DMS 273 treated with DMSO at 0.1 percent for 48 hours (cell line): ENCODE measurements around the gene KCNK17.
A peak's percentile ranks its signal among the peaks of the same experiment; 100 is the strongest.

ENCODE experiments used
- DNase-seq: peaks from one replicate; lab custom pipeline; 2025; lab: John Stamatoyannopoulos, UW

Gene KCNK17

GRCh38 chr6:39335780-39336545 lies 21.7 kb upstream of the KCNK17 start:
- no peak for DNase-seq

- no peak for DNase-seq
These were observed 19.6 kb upstream of the KCNK17 start for GRCh38 chr6:39333644-39334438.

- no peak for DNase-seq
These were observed 16.3 kb upstream of the KCNK17 start for GRCh38 chr6:39330476-39330875.

GRCh38 chr6:39330057-39330456 lies 15.8 kb upstream of the KCNK17 start:
- DNase-seq: no peak

GRCh38 chr6:39328066-39328465 lies 13.8 kb upstream of the KCNK17 start:
- no peak for DNase-seq

- no peak for DNase-seq
These were observed 13.3 kb upstream of the KCNK17 start for GRCh38 chr6:39327507-39327906.

- DNase-seq: no peak
These were observed 8.2 kb upstream of the KCNK17 start, which contains the start of gene KCNK16 for GRCh38 chr6:39322306-39322850. TSS of gene KCNK16 (minus strand) at chr6:39322702. CDS start at chr6:39322540, 162 bp downstream.

GRCh38 chr6:39321761-39322160 lies 7.5 kb upstream of the KCNK17 start:
- no peak for DNase-seq

- no peak for DNase-seq
These were observed 6.3 kb upstream of the KCNK17 start for GRCh38 chr6:39320363-39320984.

- no peak for DNase-seq
These were observed 5.6 kb upstream of the KCNK17 start for GRCh38 chr6:39319621-39320362.

GRCh38 chr6:39317256-39317655 lies 3.0 kb upstream of the KCNK17 start:
- no peak for DNase-seq

- no peak for DNase-seq
These were observed 520 bp downstream of the KCNK17 start for GRCh38 chr6:39313526-39314272.

- no peak for DNase-seq
These were observed 1.2 kb downstream of the KCNK17 start for GRCh38 chr6:39312912-39313525.

- DNase-seq: no peak
These were observed 3.7 kb downstream of the KCNK17 start for GRCh38 chr6:39310542-39310941.

GRCh38 chr6:39309942-39310531 lies 4.2 kb downstream of the KCNK17 start:
- DNase-seq: peak; percentile 33

- no peak for DNase-seq
These were observed 6.8 kb downstream of the KCNK17 start for GRCh38 chr6:39307462-39307861.

GRCh38 chr6:39304951-39305350 lies 9.3 kb downstream of the KCNK17 start:
- DNase-seq: no peak

GRCh38 chr6:39303425-39304153 lies 10.6 kb downstream of the KCNK17 start:
- DNase-seq: no peak

GRCh38 chr6:39302669-39303424 lies 11.4 kb downstream of the KCNK17 start:
- DNase-seq: peak; percentile 16
